IMR-90 (cell line): ENCODE results near the gene OR51E2. TPM values are rescaled to one million over a fixed set of nuclear protein-coding genes. Genes with fewer than 3 reads are reported as not detected.
A peak's percentile ranks its signal among the peaks of the same experiment; 100 is the strongest.

Source experiments
- ATAC-seq: fragments of 200-7000 bp; cut with Tn5 transposase; 2 replicates; pipeline ENCODE4 v1.9.1; 2020; ENCODE audit warnings: low read depth, mild to moderate bottlenecking, moderate library complexity
- BruUV-seq: library from RNA; stranded (reverse); fragments of 400-500 nt; replicated peaks from 2 replicates; lab custom pipeline; 2021; lab: Mats Ljungman, UMichigan
- CTCF ChIA-PET: fragments of 300-600 bp; formaldehyde crosslinking; extraction: SDS; loops from one replicate; lab custom pipeline; 2021; ENCODE audit warnings: antibody characterized with exemption; lab: Yijun Ruan, JAX
- POLR2A ChIA-PET: fragments of 300-600 bp; sonication (Branson Sonifier 250); formaldehyde crosslinking; loops from one replicate; lab custom pipeline; 2022; ENCODE audit warnings: antibody characterized with exemption; ENCODE audit not compliant: unreplicated experiment; lab: Charles Lee
- DNase-seq: peaks from one replicate; pipeline ENCODE4 v3.0.0; 2013
- H2AFZ ChIP-seq: replicated peaks from 2 replicates; pipeline ENCODE3; 2013; ENCODE audit warnings: low read length, mild to moderate bottlenecking; ENCODE audit not compliant: poor library complexity
- H2AK5ac ChIP-seq: 2 replicates; pipeline ENCODE4 v1.6.1; 2013; ENCODE audit warnings: low read depth, low read length, inconsistent platforms
- H2AK9ac ChIP-seq: replicated peaks from 2 replicates; pipeline ENCODE3; 2013; ENCODE audit warnings: mild to moderate bottlenecking, low read depth, low read length, moderate library complexity; ENCODE audit not compliant: poor library complexity
- H2BK120ac ChIP-seq: 2 replicates; pipeline ENCODE4 v1.6.1; 2013; ENCODE audit warnings: low read depth, low read length, inconsistent platforms
- H2BK15ac ChIP-seq: 3 replicates; pipeline ENCODE4 v1.6.1; 2013; ENCODE audit warnings: low read depth, low read length, inconsistent platforms
- H2BK20ac ChIP-seq: 2 replicates; pipeline ENCODE4 v1.6.1; 2013; ENCODE audit warnings: low read depth, mild to moderate bottlenecking, inconsistent platforms, low read length, moderate library complexity
- H2BK5ac ChIP-seq: 2 replicates; pipeline ENCODE4 v1.6.1; 2013; ENCODE audit warnings: mild to moderate bottlenecking, low read depth, low read length, inconsistent platforms; ENCODE audit not compliant: poor library complexity, severe bottlenecking
- H3K14ac ChIP-seq: replicated peaks from 2 replicates; pipeline ENCODE4 v1.6.1; 2013; ENCODE audit warnings: low read depth, low read length, inconsistent platforms
- H3K18ac ChIP-seq: 2 replicates; pipeline ENCODE4 v1.6.1; 2013; ENCODE audit warnings: low read depth, low read length, control low read depth
- H3K23ac ChIP-seq: 2 replicates; pipeline ENCODE4 v1.6.1; 2013; ENCODE audit warnings: low read depth, low read length, inconsistent platforms
- H3K27ac ChIP-seq: 2 replicates; pipeline ENCODE4 v1.5.1; 2013; ENCODE audit warnings: mild to moderate bottlenecking, control low read depth, low read length; ENCODE audit not compliant: insufficient read depth
- H3K27me3 ChIP-seq: 2 replicates; pipeline ENCODE4 v1.6.1; 2013; ENCODE audit warnings: low read length; ENCODE audit not compliant: control insufficient read depth, insufficient read depth
- H3K36me3 ChIP-seq: 2 replicates; pipeline ENCODE4 v1.6.1; 2013; ENCODE audit warnings: low read length, mixed read lengths; ENCODE audit not compliant: control insufficient read depth, insufficient read depth
- H3K4ac ChIP-seq: 2 replicates; pipeline ENCODE4 v1.6.1; 2013; ENCODE audit warnings: low read depth, low read length, inconsistent platforms
- H3K4me1 ChIP-seq: 2 replicates; pipeline ENCODE4 v1.6.1; 2013; ENCODE audit warnings: low read length, mixed read lengths; ENCODE audit not compliant: control insufficient read depth, insufficient read depth
- H3K4me2 ChIP-seq: 2 replicates; pipeline ENCODE4 v1.6.1; 2013; ENCODE audit warnings: low read depth, mild to moderate bottlenecking, control low read depth, low read length, moderate library complexity
- H3K4me3 ChIP-seq: 2 replicates; pipeline ENCODE4 v1.5.1; 2013; ENCODE audit warnings: low read depth, mild to moderate bottlenecking, control low read depth, low read length, moderate library complexity; ENCODE audit not compliant: insufficient read depth
- H3K56ac ChIP-seq: 2 replicates; pipeline ENCODE4 v1.6.1; 2013; ENCODE audit warnings: low read length, inconsistent platforms; ENCODE audit not compliant: insufficient read depth; ENCODE audit errors: extremely low read depth
- H3K79me1 ChIP-seq, 2 experiments: 2 replicates each; pipeline ENCODE4 v1.6.1; 2013; ENCODE audit warnings: low read length in 2 of 2, inconsistent platforms in 1 of 2, low read depth in 1 of 2
- H3K9ac ChIP-seq: 2 replicates; pipeline ENCODE4 v1.6.1; 2013; ENCODE audit warnings: low read depth, low read length, control low read depth
- H3K9me1 ChIP-seq: 2 replicates; pipeline ENCODE4 v1.6.1; 2013; ENCODE audit warnings: low read length, inconsistent platforms; ENCODE audit not compliant: insufficient read depth
- H3K9me3 ChIP-seq: 2 replicates; pipeline ENCODE4 v1.6.1; 2013; ENCODE audit warnings: low read length; ENCODE audit not compliant: control insufficient read depth, insufficient read depth
- H4K20me1 ChIP-seq: 2 replicates; pipeline ENCODE4 v1.6.1; 2013; ENCODE audit warnings: low read length, inconsistent platforms; ENCODE audit not compliant: insufficient read depth
- H4K5ac ChIP-seq: 2 replicates; pipeline ENCODE4 v1.6.1; 2013; ENCODE audit warnings: mild to moderate bottlenecking, low read depth, low read length, control low read depth
- H4K8ac ChIP-seq, 2 experiments: 2 replicates each; pipeline ENCODE4 v1.6.1; 2013; ENCODE audit warnings: low read depth in 2 of 2, low read length in 2 of 2, control low read depth in 1 of 2, inconsistent platforms in 1 of 2
- H4K91ac ChIP-seq: 2 replicates; pipeline ENCODE4 v1.6.1; 2013; ENCODE audit warnings: low read depth, low read length, inconsistent platforms; ENCODE audit not compliant: insufficient read depth
- BHLHE40 ChIP-seq: fragments of 150-350 bp; IDR thresholded peaks from 2 replicates; pipeline ENCODE4 v1.6.1; 2016; ENCODE audit warnings: mild to moderate bottlenecking, low read depth, low read length
- CEBPB ChIP-seq: IDR thresholded peaks from 2 replicates; pipeline ENCODE4 v1.6.1; 2012; ENCODE audit warnings: low read depth, low read length, improper control_type of control experiment
- ELK1 ChIP-seq: fragments of 150-350 bp; IDR thresholded peaks from 2 replicates; pipeline ENCODE4 v1.6.1; 2016; ENCODE audit warnings: low read depth, mild to moderate bottlenecking, low read length, moderate library complexity, borderline replicate concordance
- FOS ChIP-seq: fragments of 150-350 bp; IDR thresholded peaks from 2 replicates; pipeline ENCODE4 v1.6.1; 2016; ENCODE audit warnings: low read depth, low read length
- MAFK ChIP-seq: IDR thresholded peaks from 2 replicates; pipeline ENCODE4 v1.6.1; 2012; ENCODE audit warnings: low read depth, low read length, improper control_type of control experiment
- MAZ ChIP-seq: IDR thresholded peaks from 2 replicates; pipeline ENCODE4 v1.6.1; 2012; ENCODE audit warnings: low read depth, mild to moderate bottlenecking, low read length, improper control_type of control experiment, moderate library complexity, borderline replicate concordance
- MXI1 ChIP-seq: IDR thresholded peaks from 2 replicates; pipeline ENCODE4 v1.6.1; 2012; ENCODE audit warnings: low read depth, mild to moderate bottlenecking, low read length, moderate library complexity, borderline replicate concordance
- POLR2A ChIP-seq: IDR thresholded peaks from 2 replicates; pipeline ENCODE4 v1.6.1; 2012; ENCODE audit warnings: mild to moderate bottlenecking, low read depth, low read length
- RAD21 ChIP-seq: IDR thresholded peaks from 2 replicates; pipeline ENCODE4 v1.6.1; 2012; ENCODE audit warnings: low read length, improper control_type of control experiment
- RCOR1 ChIP-seq: IDR thresholded peaks from 2 replicates; pipeline ENCODE4 v1.6.1; 2012; ENCODE audit warnings: mild to moderate bottlenecking, low read length, improper control_type of control experiment; ENCODE audit not compliant: insufficient replicate concordance
- SMC3 ChIP-seq: fragments of 150-350 bp; IDR thresholded peaks from 2 replicates; pipeline ENCODE4 v1.6.1; 2016; ENCODE audit warnings: low read depth, mild to moderate bottlenecking, antibody characterized with exemption, low read length, moderate library complexity
- WGBS, 2 experiments: methylation state at CpG; one replicate each; pipeline versions ENCODE4 v1.1.5 to v1.1.7; 2013; ENCODE audit warnings: missing lambda C conversion rate in 2 of 2; ENCODE audit not compliant: insufficient read length in 1 of 2; ENCODE audit errors: extremely low coverage in 2 of 2; 5-methylcytosine and 5-hydroxymethylcytosine counted together
- dilution Hi-C: fragments of 300-500 bp; cut with HindIII; formaldehyde crosslinking; loops from one replicate; pipeline ENCODE4 v1.14.3; 2018; ENCODE audit warnings: low sequenced_read_pairs; ENCODE audit not compliant: unreplicated experiment
- in situ Hi-C: fragments of 300-500 bp; cut with MboI; formaldehyde crosslinking; loops from 3 replicates; pipeline ENCODE4 v1.14.3; 2019; ENCODE audit warnings: low sequenced_read_pairs, inconsistent platforms, mixed read lengths
- intact Hi-C: fragments of 100-400 bp; cut with micrococcal nuclease; formaldehyde crosslinking; loops from 2 replicates; pipeline ENCODE4 v1.10.0; 2022
- polyA plus RNA-seq, 3 experiments: library from polyadenylated mRNA; depleted of rRNA; stranded (reverse); fragments of >200 nt; gene quantifications; 2 replicates each; pipeline ENCODE4 v1.2.3, GENCODE V29; 2012; ENCODE audit warnings: low replicate concordance in 1 of 3
- total RNA-seq: library from RNA; depleted of rRNA; stranded (reverse); fragments of >200 nt; gene quantifications from 2 replicates; pipeline ENCODE4 v1.2.3, GENCODE V29; 2012
- TF ChIP-seq, protein P1 (sequence below): conservative IDR thresholded peaks from 2 replicates; pipeline ENCODE4 v1.5.1; 2012; ENCODE audit warnings: mild to moderate bottlenecking, low read depth, low read length, improper control_type of control experiment
- TF ChIP-seq, protein P2 (sequence below): fragments of 150-350 bp; IDR thresholded peaks from 2 replicates; pipeline ENCODE4 v1.6.1; 2017; ENCODE audit warnings: mild to moderate bottlenecking, antibody characterized with exemption, low read length, low read depth

Gene OR51E2
- total and polyA plus RNA-seq, 2 of the 4 experiments (the other 2 are of a cell fraction): 0.72 to 1.3 TPM

DNA sequence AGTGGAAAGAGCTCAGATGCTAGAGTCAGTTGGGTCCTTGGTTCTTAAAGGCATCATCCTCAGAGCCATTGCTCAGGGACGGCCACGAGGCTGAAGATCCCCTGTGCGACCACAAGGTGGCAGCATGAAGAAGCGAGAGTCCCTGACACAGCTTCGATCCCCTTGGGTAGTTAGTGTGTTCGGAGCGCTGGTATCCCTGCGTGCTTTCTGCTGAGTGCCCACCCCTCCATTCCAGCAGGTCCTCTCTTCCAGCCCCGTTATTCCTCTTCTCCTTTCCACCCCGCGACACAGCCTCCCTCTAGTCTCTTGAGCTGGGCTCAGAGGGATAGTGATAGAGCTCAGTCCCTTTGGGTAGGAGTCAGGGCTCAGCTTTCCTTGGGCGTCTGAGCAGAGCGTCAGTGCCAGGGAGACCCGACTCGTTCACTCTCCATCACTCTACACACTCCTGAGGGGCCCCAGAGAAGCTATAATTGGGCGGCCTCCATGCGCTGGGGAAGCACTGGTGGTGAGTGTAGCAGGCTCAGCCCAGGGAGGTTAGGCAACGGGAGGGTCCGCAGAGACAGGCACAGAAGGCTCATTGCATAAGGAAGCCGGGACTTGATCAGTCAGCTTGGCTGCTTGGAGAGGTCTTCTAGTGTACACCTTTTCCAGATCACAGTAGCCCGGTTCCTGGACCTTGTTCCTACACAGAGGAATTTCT is 60.5 kb downstream of the OR51E2 start, which contains the start of gene OR51D1:
OR51D1 (plus strand) TSS at position 516 of the 700 bp plus-strand sequence. CDS start 2,314 bp downstream, outside the sequence.
- POLR2A ChIA-PET: no interaction called here
- H3K4me2 ChIP-seq: peak within 1 kb of the TSS; percentile 94
- BruUV-seq: no TSS peak

More for the DNA sequence above, 60.5 kb downstream of the OR51E2 start, which contains the start of gene OR51D1:
- Histone ChIP-seq H2BK5ac (no peak within 1 kb of the TSS), H3K27ac (no peak within 1 kb of the TSS), H3K4me3 (peak within 1 kb of the TSS; percentile 38), H3K79me1 (no peaks in the 10 kb centered on the region), H2AFZ (peak within 1 kb of the TSS; percentile 91), H2AK9ac (peak within 1 kb of the TSS; percentile 42), H3K14ac (peak within 1 kb of the TSS; percentile 65; the same call in 1 of the 2 replicates), H3K56ac (no peak within 1 kb of the TSS), H3K27me3 (peaks cover 2% of the 10 kb centered on the region; the same call in 1 of the 2 replicates), H2BK120ac (peak within 1 kb of the TSS; percentile 74; the same call in 1 of the 2 replicates), H4K8ac (no peak within 1 kb of the TSS; a peak in 1 of 4 replicates), H3K9ac (no peak within 1 kb of the TSS), H3K9me1 (no peaks in the 10 kb centered on the region), H4K91ac (no peak within 1 kb of the TSS), H3K36me3 (no peaks in the 10 kb centered on the region), H2AK5ac (no peak within 1 kb of the TSS; the same call in 1 of the 2 replicates), H3K23ac (peak within 1 kb of the TSS; percentile 15; the same call in 1 of the 2 replicates), H4K5ac (no peak within 1 kb of the TSS; the same call in 1 of the 2 replicates), H3K4me1 (no peaks in the 10 kb centered on the region), H3K9me3 (no peaks in the 10 kb centered on the region), H4K20me1 (no peaks in the 10 kb centered on the region), H3K18ac (no peak within 1 kb of the TSS; the same call in 1 of the 2 replicates), H3K4ac (peak within 1 kb of the TSS; percentile 30; the same call in 1 of the 2 replicates), H2BK15ac (no peak within 1 kb of the TSS), H2BK20ac (no peak within 1 kb of the TSS)
- intact Hi-C loops: loop anchor here (1.0 to 2.0 kb wide), 4 partner anchors 60 to 744 kb away; partner anchors contain the start of gene OR51E2
- DNase-seq (peak; percentile 67), ATAC-seq (peak; percentile 99)
- TF ChIP-seq BHLHE40 (no peak), MXI1 (no peak), SMC3 (peak; percentile 96), MAFK (no peak), MAZ (peak; percentile 25; the same call in 1 of the 2 replicates), FOS (no peak), RCOR1 (no peak), ELK1 (no peak), CEBPB (no peak), POLR2A (no peak), RAD21 (peak; percentile 93)
- TF ChIP-seq, protein P1, sequence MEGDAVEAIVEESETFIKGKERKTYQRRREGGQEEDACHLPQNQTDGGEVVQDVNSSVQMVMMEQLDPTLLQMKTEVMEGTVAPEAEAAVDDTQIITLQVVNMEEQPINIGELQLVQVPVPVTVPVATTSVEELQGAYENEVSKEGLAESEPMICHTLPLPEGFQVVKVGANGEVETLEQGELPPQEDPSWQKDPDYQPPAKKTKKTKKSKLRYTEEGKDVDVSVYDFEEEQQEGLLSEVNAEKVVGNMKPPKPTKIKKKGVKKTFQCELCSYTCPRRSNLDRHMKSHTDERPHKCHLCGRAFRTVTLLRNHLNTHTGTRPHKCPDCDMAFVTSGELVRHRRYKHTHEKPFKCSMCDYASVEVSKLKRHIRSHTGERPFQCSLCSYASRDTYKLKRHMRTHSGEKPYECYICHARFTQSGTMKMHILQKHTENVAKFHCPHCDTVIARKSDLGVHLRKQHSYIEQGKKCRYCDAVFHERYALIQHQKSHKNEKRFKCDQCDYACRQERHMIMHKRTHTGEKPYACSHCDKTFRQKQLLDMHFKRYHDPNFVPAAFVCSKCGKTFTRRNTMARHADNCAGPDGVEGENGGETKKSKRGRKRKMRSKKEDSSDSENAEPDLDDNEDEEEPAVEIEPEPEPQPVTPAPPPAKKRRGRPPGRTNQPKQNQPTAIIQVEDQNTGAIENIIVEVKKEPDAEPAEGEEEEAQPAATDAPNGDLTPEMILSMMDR: peak; percentile 88
- TF ChIP-seq, protein P2, sequence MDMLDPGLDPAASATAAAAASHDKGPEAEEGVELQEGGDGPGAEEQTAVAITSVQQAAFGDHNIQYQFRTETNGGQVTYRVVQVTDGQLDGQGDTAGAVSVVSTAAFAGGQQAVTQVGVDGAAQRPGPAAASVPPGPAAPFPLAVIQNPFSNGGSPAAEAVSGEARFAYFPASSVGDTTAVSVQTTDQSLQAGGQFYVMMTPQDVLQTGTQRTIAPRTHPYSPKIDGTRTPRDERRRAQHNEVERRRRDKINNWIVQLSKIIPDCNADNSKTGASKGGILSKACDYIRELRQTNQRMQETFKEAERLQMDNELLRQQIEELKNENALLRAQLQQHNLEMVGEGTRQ: no peak
- dilution Hi-C loops: no loop called here
- in situ Hi-C loops: loop anchor here (5.0 to 10.0 kb wide), 3 partner anchors 185 to 748 kb away; partner anchors contain the start of genes OR51F2, OR51L1 and OR51M1
- 28% methylated on average over 5 of the region's 21 CpGs; no CpG with 5 or more reads in 1 of the 2 experiments for WGBS, 2 experiments
- CTCF ChIA-PET: interaction anchor here (0.6 to 2.2 kb wide), 21 partner anchors 10 to 735 kb away, joined by 3 to 14 read pairs (median 4); partner anchors contain the start of gene TRIM68
